Upper lobe of right lung (tissue), 1 donor: ENCODE data around the gene MICALL2. TPM values are rescaled to one million over a fixed set of nuclear protein-coding genes. Genes with fewer than 3 reads are reported as not detected.

ENCODE experiments used
- ATAC-seq: fragments of 200-7000 bp; cut with Tn5 transposase; one replicate; pipeline ENCODE4 v1.9.1; 2020; ENCODE audit warnings: mild to moderate bottlenecking, moderate library complexity
- DNase-seq: peaks from one replicate; pipeline ENCODE4 v3.0.0-alpha.2; 2020
- H3K27ac ChIP-seq: fragments of 200-600 bp; one replicate; pipeline ENCODE4 v1.8.0; 2022
- H3K27me3 ChIP-seq: fragments of 200-600 bp; one replicate; pipeline ENCODE4 v1.8.0; 2022; ENCODE audit warnings: mild to moderate bottlenecking
- H3K36me3 ChIP-seq: fragments of 200-600 bp; one replicate; pipeline ENCODE4 v1.8.0; 2022
- H3K4me1 ChIP-seq: fragments of 200-600 bp; one replicate; pipeline ENCODE4 v1.8.0; 2022
- H3K4me3 ChIP-seq: fragments of 200-600 bp; one replicate; pipeline ENCODE4 v1.8.0; 2022; ENCODE audit warnings: mild to moderate bottlenecking
- H3K9me3 ChIP-seq: fragments of 200-600 bp; one replicate; pipeline ENCODE4 v1.8.0; 2022
- intact Hi-C: fragments of 100-400 bp; cut with DNase I; formaldehyde crosslinking; loops from one replicate; pipeline ENCODE4 v1.11.0; 2022
- total RNA-seq: library from RNA; stranded (reverse); fragmentation: NEBNext Ultra II Directional; extraction: Animal tissue kit (Norgen Biotek cat#: 25700); gene quantifications from one replicate; pipeline ENCODE4 v1.2.1, GENCODE V29; 2021
- TF ChIP-seq, protein P1 (sequence below): fragments of 200-600 bp; IDR thresholded peaks from one replicate; pipeline ENCODE4 v1.8.0; 2022; ENCODE audit warnings: antibody characterized with exemption
- donor health status: DM: no; HTN: yes; CAD: no; lungs with severe emphysema.

The MICALL2 gene
- total RNA-seq, 1 donor from 2014 or later = 37.6 TPM

DNA sequence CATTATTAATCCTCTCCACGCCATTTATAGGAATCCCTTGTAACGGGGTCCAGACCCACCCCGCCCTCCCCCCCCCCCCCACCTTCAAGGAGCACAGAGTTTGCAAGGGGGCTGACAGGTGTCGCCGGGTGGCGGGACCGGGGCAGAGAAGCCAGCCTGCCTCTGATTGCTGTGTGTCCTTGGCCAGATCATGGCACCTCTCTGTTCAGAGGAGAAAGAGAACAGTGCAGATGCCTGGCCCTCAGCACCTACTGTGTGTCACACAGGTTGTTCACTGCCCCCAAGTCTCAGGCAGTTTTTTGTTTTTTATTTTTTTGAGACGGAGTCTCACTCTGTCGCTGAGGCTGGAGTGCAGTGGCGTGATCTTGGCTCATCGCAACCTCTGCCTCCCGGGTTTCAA lies 5.4 kb upstream of the MICALL2 start:
- intact Hi-C loops = no loop called here
- DNase-seq = no peak
- H3K27me3 ChIP-seq = no peaks in the 10 kb centered on the region
- H3K36me3 ChIP-seq = no peaks in the 10 kb centered on the region
- TF ChIP-seq, protein P1, sequence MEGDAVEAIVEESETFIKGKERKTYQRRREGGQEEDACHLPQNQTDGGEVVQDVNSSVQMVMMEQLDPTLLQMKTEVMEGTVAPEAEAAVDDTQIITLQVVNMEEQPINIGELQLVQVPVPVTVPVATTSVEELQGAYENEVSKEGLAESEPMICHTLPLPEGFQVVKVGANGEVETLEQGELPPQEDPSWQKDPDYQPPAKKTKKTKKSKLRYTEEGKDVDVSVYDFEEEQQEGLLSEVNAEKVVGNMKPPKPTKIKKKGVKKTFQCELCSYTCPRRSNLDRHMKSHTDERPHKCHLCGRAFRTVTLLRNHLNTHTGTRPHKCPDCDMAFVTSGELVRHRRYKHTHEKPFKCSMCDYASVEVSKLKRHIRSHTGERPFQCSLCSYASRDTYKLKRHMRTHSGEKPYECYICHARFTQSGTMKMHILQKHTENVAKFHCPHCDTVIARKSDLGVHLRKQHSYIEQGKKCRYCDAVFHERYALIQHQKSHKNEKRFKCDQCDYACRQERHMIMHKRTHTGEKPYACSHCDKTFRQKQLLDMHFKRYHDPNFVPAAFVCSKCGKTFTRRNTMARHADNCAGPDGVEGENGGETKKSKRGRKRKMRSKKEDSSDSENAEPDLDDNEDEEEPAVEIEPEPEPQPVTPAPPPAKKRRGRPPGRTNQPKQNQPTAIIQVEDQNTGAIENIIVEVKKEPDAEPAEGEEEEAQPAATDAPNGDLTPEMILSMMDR = no peak
- no peak overlapping the region for H3K4me3 ChIP-seq
- H3K9me3 ChIP-seq = no peaks in the 10 kb centered on the region
- no peak for ATAC-seq
- H3K4me1 ChIP-seq = peaks cover 23% of the 10 kb centered on the region
- no peak overlapping the region for H3K27ac ChIP-seq

DNA sequence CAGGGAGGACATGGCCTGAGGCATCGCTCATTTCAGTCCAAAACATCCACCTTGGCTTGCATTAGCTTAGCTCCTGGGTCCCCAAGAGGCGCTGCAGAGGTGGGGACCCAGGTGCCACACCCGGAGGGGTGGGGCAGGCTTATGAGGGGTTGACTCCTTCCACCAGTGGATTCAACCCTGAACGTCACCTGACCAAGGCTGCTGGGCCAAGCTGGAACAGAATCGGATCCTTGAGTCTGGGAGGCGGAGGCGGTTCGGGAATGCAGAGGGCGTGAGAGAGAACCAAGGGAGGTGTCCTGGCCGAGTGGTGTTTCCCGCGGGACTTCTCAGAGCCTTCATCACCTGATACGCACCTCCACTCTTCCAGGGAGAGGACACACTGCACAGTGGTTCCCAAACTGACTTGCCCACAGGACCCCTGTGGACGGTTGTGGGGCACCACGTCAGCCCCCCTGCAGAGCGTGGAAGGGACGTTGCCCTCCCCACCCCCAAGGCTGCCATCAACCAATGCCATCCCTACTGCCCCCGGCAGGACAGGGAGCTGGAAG lies 4.5 kb upstream of the MICALL2 start:
- Histone ChIP-seq H3K4me1 (peaks cover 25% of the 10 kb centered on the region), H3K27me3 (no peaks in the 10 kb centered on the region), H3K27ac (no peak overlapping the region), H3K4me3 (no peak overlapping the region), H3K36me3 (no peaks in the 10 kb centered on the region), H3K9me3 (no peaks in the 10 kb centered on the region)
- DNase-seq (no peak), ATAC-seq (no peak)
- intact Hi-C loops = no loop called here
- TF ChIP-seq, protein P1 = no peak

DNA sequence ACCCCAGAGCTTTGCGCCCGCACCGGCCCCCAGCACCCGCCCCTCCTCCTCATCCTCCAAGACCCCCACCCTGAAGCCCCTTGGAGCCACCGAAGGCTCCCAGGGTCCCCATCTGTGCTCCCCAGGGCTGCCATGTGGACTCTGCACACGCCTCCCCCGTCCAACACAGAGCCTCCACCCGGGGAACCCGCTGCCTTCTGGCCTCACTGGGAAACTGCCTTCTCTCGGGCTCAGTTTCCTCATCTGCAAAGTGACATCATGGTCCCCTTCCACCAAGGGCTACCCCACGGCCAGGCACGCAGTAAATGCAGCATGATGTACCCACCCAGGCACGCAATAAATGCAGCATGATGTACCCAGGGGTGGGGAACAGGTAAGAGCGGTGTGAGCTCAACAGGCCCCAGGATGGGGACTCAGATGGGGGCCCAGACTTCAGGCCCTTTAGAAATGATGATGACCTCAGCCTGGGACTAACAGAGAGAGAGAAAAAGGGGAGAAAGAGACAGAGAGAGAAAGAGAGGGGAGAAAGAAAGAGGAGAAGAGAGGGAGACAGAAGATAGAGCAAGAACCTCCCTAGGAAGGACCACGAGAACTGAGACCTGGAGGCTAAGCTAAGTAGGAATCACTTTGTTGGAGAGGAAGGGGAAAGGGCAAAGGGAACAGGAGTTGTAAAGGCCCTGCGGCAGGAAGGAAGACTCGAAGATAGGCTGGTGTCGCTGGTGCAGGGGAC lies 2.5 kb upstream of the MICALL2 start:
- Histone ChIP-seq H3K27me3 (no peaks in the 10 kb centered on the region), H3K9me3 (no peaks in the 10 kb centered on the region), H3K27ac (peak overlapping the region; percentile 83), H3K4me3 (no peak overlapping the region), H3K4me1 (peaks cover 41% of the 10 kb centered on the region), H3K36me3 (no peaks in the 10 kb centered on the region)
- TF ChIP-seq, protein P1 = no peak
- ATAC-seq (no peak), DNase-seq (no peak)
- intact Hi-C loops = no loop called here

DNA sequence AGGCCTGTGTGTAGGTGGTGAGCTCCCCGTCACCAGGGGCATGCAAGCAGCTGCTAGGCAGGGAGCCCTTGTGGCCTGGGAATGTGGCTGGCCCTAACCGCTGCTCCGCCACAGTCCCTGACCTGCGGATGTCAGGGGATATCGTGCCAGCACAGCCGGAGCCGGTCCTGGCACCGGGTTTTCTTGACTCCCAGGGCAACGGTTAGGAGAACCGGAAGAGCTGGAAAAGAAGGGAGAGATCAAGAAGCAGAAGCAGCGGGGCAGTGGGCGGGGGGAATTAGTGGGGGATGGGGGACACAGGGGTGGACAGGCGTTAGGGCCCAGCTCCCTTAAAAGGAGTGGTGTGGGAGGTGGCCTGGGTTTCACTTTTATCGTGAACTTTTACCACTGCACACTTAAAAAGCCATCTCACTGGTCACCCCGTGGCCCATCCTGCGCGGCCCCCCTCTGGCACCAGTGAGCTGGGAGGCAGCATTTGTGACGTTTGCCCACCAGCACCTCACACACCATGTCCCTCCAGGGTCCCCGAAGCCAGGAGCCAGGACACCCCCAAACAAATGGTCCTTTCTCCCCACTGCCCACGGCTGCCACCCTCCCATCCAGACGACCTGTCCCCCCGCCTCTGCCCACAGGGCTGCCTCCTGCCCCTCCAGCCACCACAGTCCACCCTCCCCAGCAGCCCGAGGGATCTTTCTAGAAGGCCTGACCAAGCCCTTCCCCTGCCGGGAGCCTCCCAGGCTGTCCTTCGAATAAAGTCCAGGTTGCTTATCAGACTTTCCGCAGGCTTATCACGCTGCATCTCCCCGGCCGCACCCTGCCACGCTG lies 1.8 kb upstream of the MICALL2 start:
- no peaks in the 10 kb centered on the region for H3K36me3 ChIP-seq
- ATAC-seq (peak; percentile 14), DNase-seq (peak; percentile 82)
- no peaks in the 10 kb centered on the region for H3K9me3 ChIP-seq
- intact Hi-C loops = no loop called here
- TF ChIP-seq, protein P1 = no peak
- peaks cover 47% of the 10 kb centered on the region for H3K4me1 ChIP-seq
- peak overlapping the region; percentile 70 for H3K4me3 ChIP-seq
- peak overlapping the region; percentile 83 for H3K27ac ChIP-seq
- H3K27me3 ChIP-seq = no peaks in the 10 kb centered on the region

DNA sequence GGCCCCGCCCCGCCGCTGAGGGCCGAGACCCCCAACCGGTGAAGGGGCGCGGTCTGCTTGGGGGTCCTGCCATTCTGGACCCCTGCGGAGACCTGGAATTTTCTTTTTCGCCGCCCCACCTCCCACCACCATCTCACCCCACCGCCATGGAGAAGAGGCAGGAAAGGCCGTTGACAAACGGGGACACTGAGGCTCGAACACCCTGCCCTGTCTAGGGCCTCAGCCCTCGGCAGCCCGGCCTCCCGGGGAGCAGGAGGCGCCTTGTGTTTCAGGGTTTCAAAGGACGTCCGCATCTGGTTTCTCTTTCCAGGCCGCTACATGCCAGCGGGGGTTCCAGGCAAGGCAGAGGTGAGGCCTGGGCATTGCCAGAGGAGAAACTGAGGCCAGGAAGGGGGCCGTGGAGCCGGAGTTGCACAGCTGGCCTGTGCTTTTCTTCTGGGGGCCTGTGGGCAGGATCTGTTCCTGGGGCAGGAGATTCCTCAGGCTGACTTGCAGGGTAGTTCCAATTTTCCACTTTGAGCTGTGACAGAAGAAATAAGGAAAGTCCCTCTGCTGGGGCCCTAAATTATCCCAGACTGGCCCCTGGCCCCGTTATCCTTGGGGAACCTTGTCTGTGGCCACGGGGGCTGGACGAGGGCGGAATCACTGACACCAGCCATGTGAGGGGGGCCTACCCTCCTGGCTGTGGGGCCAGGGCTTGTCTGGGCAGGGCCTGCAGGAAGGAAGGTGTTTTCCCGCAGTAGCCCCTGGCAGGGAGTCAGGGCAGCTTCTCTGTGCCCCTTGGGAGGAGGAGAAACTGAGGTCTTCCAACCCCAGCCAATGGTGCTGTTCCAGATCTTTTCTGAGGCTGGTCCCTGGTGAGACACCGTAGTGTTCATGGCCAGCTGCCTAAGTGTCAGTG lies 900 bp upstream of the MICALL2 start:
- intact Hi-C loops = no loop called here
- Histone ChIP-seq H3K27ac (peak overlapping the region; percentile 83), H3K36me3 (no peaks in the 10 kb centered on the region), H3K9me3 (no peaks in the 10 kb centered on the region), H3K27me3 (no peaks in the 10 kb centered on the region), H3K4me1 (peaks cover 55% of the 10 kb centered on the region), H3K4me3 (peak overlapping the region; percentile 70)
- TF ChIP-seq, protein P1 = no peak
- ATAC-seq = no peak
- DNase-seq = no peak
